ENCODE measurements around the gene CCDC24. TPM values are rescaled to one million over a fixed set of nuclear protein-coding genes. Genes with fewer than 3 reads are reported as not detected.
A peak's percentile ranks its signal among the peaks of the same experiment; 100 is the strongest.

Gene CCDC24
- total RNA-seq, 1 donor from 2014 or later, result 4.9 TPM

DNA sequence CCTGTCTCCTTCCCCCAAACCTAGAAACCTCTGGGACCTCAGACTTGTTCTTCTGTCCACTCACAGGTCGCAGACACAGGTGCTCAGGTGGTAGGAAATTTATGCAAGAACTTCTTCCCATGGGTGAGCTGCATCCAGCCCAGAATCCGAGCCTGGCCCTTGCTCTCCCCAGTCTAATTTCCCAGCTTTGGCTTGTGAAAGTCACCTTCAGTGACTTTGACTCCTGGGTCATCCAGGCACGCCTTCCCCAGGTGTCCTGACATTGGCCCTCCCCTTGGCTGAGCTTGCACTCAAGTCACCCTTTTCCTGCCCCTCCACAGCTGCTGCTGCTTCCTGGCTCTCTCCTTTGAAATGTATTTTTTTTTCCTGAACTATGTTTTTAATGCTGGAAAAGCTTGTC lies 38.0 kb upstream of the CCDC24 start:
- DNase-seq (ENCODE audit: low read depth, low spot score), result no peak
- no peak overlapping the region for H3K4me3 Mint-ChIP-seq
- peaks cover 14% of the 10 kb centered on the region for H3K4me1 Mint-ChIP-seq
- no peak overlapping the region for H3K27ac Mint-ChIP-seq (ENCODE audit: unreplicated experiment)
- peaks cover 6% of the 10 kb centered on the region for H3K36me3 Mint-ChIP-seq (ENCODE audit: low read depth)
- no peaks in the 10 kb centered on the region for H3K9me3 Mint-ChIP-seq
- TF ChIP-seq, protein P1, sequence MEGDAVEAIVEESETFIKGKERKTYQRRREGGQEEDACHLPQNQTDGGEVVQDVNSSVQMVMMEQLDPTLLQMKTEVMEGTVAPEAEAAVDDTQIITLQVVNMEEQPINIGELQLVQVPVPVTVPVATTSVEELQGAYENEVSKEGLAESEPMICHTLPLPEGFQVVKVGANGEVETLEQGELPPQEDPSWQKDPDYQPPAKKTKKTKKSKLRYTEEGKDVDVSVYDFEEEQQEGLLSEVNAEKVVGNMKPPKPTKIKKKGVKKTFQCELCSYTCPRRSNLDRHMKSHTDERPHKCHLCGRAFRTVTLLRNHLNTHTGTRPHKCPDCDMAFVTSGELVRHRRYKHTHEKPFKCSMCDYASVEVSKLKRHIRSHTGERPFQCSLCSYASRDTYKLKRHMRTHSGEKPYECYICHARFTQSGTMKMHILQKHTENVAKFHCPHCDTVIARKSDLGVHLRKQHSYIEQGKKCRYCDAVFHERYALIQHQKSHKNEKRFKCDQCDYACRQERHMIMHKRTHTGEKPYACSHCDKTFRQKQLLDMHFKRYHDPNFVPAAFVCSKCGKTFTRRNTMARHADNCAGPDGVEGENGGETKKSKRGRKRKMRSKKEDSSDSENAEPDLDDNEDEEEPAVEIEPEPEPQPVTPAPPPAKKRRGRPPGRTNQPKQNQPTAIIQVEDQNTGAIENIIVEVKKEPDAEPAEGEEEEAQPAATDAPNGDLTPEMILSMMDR (conservative IDR thresholded peaks at IDR 0.05), result no peak
- H3K27me3 Mint-ChIP-seq (ENCODE audit: low read depth), result no peaks in the 10 kb centered on the region

DNA sequence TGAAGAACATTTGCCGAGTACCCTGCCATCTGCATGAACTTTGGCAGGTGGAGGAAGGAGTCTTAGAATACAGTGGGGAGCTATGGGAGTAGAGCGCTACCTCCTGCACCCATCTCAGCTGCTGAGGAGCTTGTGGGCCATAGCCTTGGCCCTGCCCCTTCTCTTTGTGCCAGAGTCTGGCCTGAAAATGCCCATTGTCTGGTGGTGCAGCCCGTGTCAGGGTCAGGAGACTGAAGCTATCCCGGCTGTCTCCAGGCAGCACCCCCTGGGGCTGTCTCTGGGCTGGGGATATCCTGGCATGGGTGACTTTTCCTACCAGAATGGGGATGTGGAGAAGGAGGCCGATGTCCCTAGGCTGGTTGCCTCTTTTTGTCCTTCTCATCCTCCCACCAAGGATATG lies 37.4 kb upstream of the CCDC24 start:
- Mint-ChIP-seq H3K4me3 (no peak overlapping the region), H3K36me3 (ENCODE audit: low read depth) (peaks cover 7% of the 10 kb centered on the region), H3K27ac (ENCODE audit: unreplicated experiment) (no peak overlapping the region), H3K27me3 (ENCODE audit: low read depth) (no peaks in the 10 kb centered on the region), H3K4me1 (peaks cover 10% of the 10 kb centered on the region), H3K9me3 (no peaks in the 10 kb centered on the region)
- TF ChIP-seq, protein P1 (conservative IDR thresholded peaks at IDR 0.05), result no peak
- no peak for DNase-seq (ENCODE audit: low read depth, low spot score)

DNA sequence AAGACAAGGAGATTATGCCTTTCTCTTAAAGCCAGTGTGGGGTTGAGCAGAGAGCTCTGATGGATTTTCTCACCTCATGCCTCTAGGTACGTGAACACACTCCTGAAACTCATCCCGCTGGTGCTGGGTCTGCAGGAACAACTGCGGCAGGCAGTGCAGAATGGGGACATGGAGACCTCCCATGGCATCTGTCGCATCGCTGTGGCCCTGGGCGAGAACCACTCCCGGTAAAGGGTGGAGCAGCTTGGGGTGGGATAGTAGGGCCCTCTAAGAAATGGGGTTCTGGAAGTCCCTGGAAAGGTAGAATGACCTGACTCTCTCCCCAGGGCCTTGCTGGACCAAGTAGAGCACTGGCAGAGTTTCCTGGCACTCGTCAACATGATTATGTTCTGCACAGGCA lies 35.2 kb upstream of the CCDC24 start:
- H3K4me3 Mint-ChIP-seq, result no peak overlapping the region
- no peaks in the 10 kb centered on the region for H3K9me3 Mint-ChIP-seq
- H3K27me3 Mint-ChIP-seq (ENCODE audit: low read depth), result no peaks in the 10 kb centered on the region
- TF ChIP-seq, protein P1 (conservative IDR thresholded peaks at IDR 0.05), result no peak
- peaks cover under 1% of the 10 kb centered on the region for H3K4me1 Mint-ChIP-seq
- DNase-seq (ENCODE audit: low read depth, low spot score), result no peak
- H3K27ac Mint-ChIP-seq (ENCODE audit: unreplicated experiment), result no peak overlapping the region
- peaks cover 5% of the 10 kb centered on the region for H3K36me3 Mint-ChIP-seq (ENCODE audit: low read depth)

DNA sequence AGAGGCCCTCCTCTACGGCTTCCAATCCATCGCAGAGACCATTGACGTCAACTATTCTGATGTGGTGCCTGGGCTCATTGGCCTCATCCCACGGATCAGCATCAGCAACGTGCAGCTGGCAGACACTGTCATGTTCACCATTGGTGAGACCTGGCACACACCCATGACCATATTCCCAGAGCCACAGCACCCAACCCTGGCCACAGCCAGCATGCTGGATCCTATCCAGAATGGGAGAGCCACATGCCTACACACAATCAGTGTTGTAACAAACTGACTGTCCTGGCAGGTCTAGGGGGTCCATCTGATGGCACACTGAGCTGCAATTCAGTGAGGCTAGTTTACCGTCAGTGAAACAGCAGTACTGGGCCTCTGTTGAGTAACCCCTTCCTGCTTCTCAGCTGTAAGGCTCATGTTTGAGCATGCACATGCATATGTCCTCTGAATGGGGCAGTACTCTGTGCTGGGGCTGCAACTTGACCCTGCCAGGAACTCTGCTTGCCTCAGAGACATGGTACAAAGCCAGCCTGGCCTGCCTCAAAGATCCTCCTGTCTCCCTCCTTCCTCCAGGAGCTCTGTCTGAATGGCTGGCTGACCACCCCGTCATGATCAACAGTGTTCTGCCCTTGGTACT lies 33.9 kb upstream of the CCDC24 start:
- H3K27me3 Mint-ChIP-seq (ENCODE audit: low read depth), result no peaks in the 10 kb centered on the region
- no peak for DNase-seq (ENCODE audit: low read depth, low spot score)
- peaks cover 5% of the 10 kb centered on the region for H3K36me3 Mint-ChIP-seq (ENCODE audit: low read depth)
- no peaks in the 10 kb centered on the region for H3K9me3 Mint-ChIP-seq
- TF ChIP-seq, protein P1 (conservative IDR thresholded peaks at IDR 0.05), result no peak
- H3K4me1 Mint-ChIP-seq, result no peaks in the 10 kb centered on the region
- no peak overlapping the region for H3K4me3 Mint-ChIP-seq
- H3K27ac Mint-ChIP-seq (ENCODE audit: unreplicated experiment), result peak overlapping the region; percentile 52

DNA sequence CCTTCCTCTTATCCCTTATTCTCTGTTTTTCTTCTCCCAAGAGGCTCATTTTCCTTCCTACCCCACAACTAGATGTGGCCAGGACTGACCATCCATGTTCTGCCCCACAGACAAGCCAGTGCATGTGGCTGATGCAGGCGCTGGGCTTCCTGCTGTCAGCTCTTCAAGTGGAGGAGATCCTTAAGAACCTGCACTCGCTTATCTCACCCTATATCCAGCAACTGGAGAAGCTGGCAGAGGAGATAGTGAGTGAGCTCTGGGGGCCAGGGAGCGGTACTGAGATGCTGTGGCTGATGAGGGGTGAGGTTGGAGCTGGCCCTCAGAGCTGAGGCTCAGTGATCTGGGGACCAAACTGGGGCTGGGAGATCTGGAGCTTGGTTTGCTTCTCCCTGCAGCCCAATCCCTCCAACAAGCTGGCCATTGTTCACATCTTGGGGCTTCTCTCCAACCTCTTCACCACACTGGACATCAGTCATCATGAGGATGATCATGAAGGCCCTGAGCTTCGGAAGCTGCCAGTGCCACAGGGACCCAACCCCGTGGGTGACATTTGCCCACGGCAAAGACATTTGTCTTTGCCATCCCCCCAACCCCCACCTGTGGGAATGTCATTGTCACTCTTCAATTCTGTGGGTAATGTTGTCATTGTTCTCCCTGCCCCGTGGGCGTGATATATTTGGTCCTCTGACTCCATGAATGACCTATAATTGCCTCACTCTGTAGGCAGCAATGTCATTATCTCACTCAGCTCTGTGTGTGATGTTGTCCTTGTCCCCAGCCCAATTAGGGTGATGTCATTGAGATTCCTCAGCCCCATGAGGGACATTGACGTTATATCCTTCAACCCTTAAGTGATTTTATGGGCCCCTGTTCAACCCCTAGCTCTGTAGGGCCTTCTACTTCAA lies 32.8 kb upstream of the CCDC24 start:
- H3K27me3 Mint-ChIP-seq (ENCODE audit: low read depth), result no peaks in the 10 kb centered on the region
- DNase-seq (ENCODE audit: low read depth, low spot score), result no peak
- H3K4me1 Mint-ChIP-seq, result no peaks in the 10 kb centered on the region
- TF ChIP-seq, protein P1 (conservative IDR thresholded peaks at IDR 0.05), result no peak
- no peak overlapping the region for H3K4me3 Mint-ChIP-seq
- H3K36me3 Mint-ChIP-seq (ENCODE audit: low read depth), result peaks cover 5% of the 10 kb centered on the region
- H3K9me3 Mint-ChIP-seq, result no peaks in the 10 kb centered on the region
- H3K27ac Mint-ChIP-seq (ENCODE audit: unreplicated experiment), result peak overlapping the region; percentile 81
